ENCODE data around the gene DENND6B. TPM values are rescaled to one million over a fixed set of nuclear protein-coding genes. Genes with fewer than 3 reads are reported as not detected.
A peak's percentile ranks its signal among the peaks of the same experiment; 100 is the strongest.

Gene DENND6B
- polyA plus RNA-seq, 3 donors from 2014 or later = 0.23 to 0.34 TPM; not detected in 1

GRCh38 chr22:50269970-50270665 lies 56.7 kb downstream of the DENND6B start, which contains the start of gene MAPK11:
MAPK11 (minus strand) TSS chr22:50270380; CDS start chr22:50270292, 88 bp downstream.
- DNase-seq = peak; percentile 51 to 58 (median 58)
- Mint-ChIP-seq H3K4me3 (peak within 1 kb of the TSS; percentile 54 to 76 (median 71)), H3K27ac (no peak within 1 kb of the TSS), H3K4me1 (peaks cover 0 to 13% of the 10 kb centered on the region in 2 donors), H3K36me3 (no peaks in the 10 kb centered on the region), H3K9me3 (no peaks in the 10 kb centered on the region), H3K27me3 (ENCODE audit: low read depth in 3 of 3) (peaks cover 3 to 7% (median 6%) of the 10 kb centered on the region in 3 donors)

DNA sequence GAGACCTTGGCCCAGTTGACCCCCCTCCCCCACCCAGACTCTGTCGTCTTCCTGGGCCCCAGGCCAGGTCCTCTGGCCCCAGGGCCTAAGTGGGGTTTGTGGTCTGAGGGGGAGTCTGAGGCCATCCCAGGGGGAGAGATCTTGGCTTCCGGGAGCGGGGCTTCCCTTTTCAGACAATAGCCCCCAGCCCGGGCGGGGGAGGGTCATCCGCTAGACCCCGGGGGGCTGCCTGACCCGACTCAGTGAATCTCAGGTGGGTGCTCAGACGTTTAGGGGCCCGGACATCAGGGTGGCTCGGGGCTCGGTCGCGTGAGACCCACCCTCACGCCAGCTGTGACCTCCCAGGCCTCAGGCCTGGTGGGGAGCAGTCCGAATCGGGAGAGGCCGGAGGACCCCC lies 57.2 kb downstream of the DENND6B start:
- no peaks in the 10 kb centered on the region for H3K9me3 Mint-ChIP-seq
- H3K27ac Mint-ChIP-seq = no peak overlapping the region

DNA sequence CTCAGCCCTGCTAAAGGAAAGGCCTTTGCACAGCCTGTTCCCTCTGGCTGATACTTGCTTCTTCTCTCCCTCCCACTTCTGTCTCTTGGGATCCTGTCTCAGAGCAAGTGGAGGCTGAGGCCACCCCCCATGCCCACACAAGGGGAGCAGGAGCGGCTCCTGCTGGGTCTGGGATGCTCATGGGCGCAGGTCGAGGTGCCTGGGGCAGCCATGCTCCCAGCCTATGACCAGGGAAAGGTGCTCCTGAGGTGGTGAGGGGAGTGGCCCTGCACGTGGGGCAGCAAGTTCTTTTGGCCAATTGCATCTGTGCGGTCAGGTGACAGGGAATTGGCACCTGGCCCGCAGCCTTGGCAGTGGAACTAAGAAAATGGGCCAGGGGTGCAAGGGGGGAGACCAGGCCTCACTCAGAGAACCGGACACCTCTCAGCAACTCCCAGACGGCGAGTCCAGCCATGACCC lies 58.1 kb downstream of the DENND6B start:
- H3K27me3 Mint-ChIP-seq (ENCODE audit: low read depth in 3 of 3) = peaks cover 4 to 7% (median 5%) of the 10 kb centered on the region in 3 donors
- H3K27ac Mint-ChIP-seq = no peak overlapping the region
- no peaks in the 10 kb centered on the region for H3K9me3 Mint-ChIP-seq
- H3K36me3 Mint-ChIP-seq = no peaks in the 10 kb centered on the region
- no peak for DNase-seq
- H3K4me1 Mint-ChIP-seq = peaks cover 0 to 10% of the 10 kb centered on the region in 2 donors
- H3K4me3 Mint-ChIP-seq = peak overlapping the region; percentile 10 to 76 (median 44)

More for the DNA sequence above, 57.2 kb downstream of the DENND6B start:
- peaks cover 3 to 7% (median 5%) of the 10 kb centered on the region in 3 donors for H3K27me3 Mint-ChIP-seq (ENCODE audit: low read depth in 3 of 3)
- no peak for DNase-seq
- no peaks in the 10 kb centered on the region for H3K36me3 Mint-ChIP-seq
- peaks cover 0 to 13% of the 10 kb centered on the region in 2 donors for H3K4me1 Mint-ChIP-seq
- peak overlapping the region; percentile 21 to 76 (median 46) for H3K4me3 Mint-ChIP-seq

GRCh38 chr22:50267591-50268390 lies 59.0 kb downstream of the DENND6B start:
- Mint-ChIP-seq H3K4me3 (no peak overlapping the region), H3K36me3 (no peaks in the 10 kb centered on the region), H3K27me3 (ENCODE audit: low read depth in 3 of 3) (peaks cover 4 to 10% (median 4%) of the 10 kb centered on the region in 3 donors), H3K27ac (no peak overlapping the region), H3K4me1 (peaks cover 0 to 8% of the 10 kb centered on the region in 2 donors), H3K9me3 (no peaks in the 10 kb centered on the region)
- peak in 1 of 3 donors; percentile 32 for DNase-seq

GRCh38 chr22:50266994-50267393 lies 59.8 kb downstream of the DENND6B start:
- Mint-ChIP-seq H3K27me3 (ENCODE audit: low read depth in 3 of 3) (peaks cover 4 to 9% (median 6%) of the 10 kb centered on the region in 3 donors), H3K9me3 (no peaks in the 10 kb centered on the region), H3K4me3 (no peak overlapping the region), H3K36me3 (no peaks in the 10 kb centered on the region), H3K27ac (no peak overlapping the region), H3K4me1 (peaks cover 0 to 13% of the 10 kb centered on the region in 2 donors)
- no peak for DNase-seq

- DNase-seq = no peak
- Mint-ChIP-seq H3K9me3 (no peaks in the 10 kb centered on the region), H3K36me3 (no peaks in the 10 kb centered on the region), H3K27ac (no peak overlapping the region), H3K4me1 (peaks cover 0 to 6% of the 10 kb centered on the region in 2 donors), H3K27me3 (ENCODE audit: low read depth in 3 of 3) (peaks cover 2 to 7% (median 4%) of the 10 kb centered on the region in 3 donors), H3K4me3 (no peak overlapping the region)
These were observed 61.7 kb downstream of the DENND6B start for GRCh38 chr22:50264946-50265669.

GRCh38 chr22:50264104-50264745 lies 62.6 kb downstream of the DENND6B start:
- no peak overlapping the region for H3K4me3 Mint-ChIP-seq
- peaks cover 2 to 7% (median 4%) of the 10 kb centered on the region in 3 donors for H3K27me3 Mint-ChIP-seq (ENCODE audit: low read depth in 3 of 3)
- H3K9me3 Mint-ChIP-seq = no peaks in the 10 kb centered on the region
- no peak for DNase-seq
- no peaks in the 10 kb centered on the region for H3K36me3 Mint-ChIP-seq
- peaks cover 0 to 4% of the 10 kb centered on the region in 2 donors for H3K4me1 Mint-ChIP-seq
- H3K27ac Mint-ChIP-seq = no peak overlapping the region

DNA sequence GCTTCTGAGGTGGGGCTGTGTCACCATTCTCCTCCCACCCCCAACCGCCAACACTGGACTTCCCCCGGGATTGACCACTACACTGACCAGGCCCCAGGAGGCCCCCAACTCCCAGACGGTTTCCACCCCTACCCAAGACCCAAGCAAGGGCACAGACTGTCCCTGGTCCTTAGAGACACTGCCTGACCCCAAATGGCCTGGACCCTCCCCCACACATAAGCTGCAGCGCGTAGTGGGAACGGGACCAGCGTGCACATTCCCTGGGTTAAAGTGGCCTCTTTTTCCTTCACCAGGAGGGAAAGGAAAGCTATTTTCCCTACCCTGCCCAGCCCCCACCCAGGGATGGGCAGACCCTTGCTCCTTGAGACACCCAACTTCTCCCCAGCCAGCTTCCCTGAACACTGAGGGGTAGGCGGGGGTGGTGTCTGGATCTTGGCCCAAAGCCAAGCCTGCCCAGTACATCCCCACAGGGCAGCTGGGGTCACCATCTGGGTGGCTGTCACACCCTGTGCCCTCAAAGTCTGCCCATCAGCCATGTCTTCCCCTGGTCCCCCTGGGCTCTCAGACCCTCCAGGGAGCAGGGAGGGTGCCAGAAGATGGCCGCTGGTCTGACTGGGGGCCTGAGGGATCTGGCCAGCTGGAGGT lies 63.7 kb downstream of the DENND6B start:
- Mint-ChIP-seq H3K4me1 (peaks cover 0 to 4% of the 10 kb centered on the region in 2 donors), H3K27ac (no peak overlapping the region), H3K27me3 (ENCODE audit: low read depth in 3 of 3) (peaks cover 2 to 8% (median 6%) of the 10 kb centered on the region in 3 donors), H3K4me3 (no peak overlapping the region), H3K9me3 (no peaks in the 10 kb centered on the region), H3K36me3 (no peaks in the 10 kb centered on the region)
- DNase-seq = no peak

GRCh38 chr22:50262460-50262911 lies 64.3 kb downstream of the DENND6B start:
- Mint-ChIP-seq H3K36me3 (no peaks in the 10 kb centered on the region), H3K9me3 (no peaks in the 10 kb centered on the region), H3K4me3 (peak overlapping the region in 4 of 5 donors; percentile 33 to 76 (median 46)), H3K4me1 (peaks cover 0 to 4% of the 10 kb centered on the region in 2 donors), H3K27ac (no peak overlapping the region), H3K27me3 (ENCODE audit: low read depth in 3 of 3) (peaks cover 2 to 9% (median 6%) of the 10 kb centered on the region in 3 donors)
- no peak for DNase-seq

- no peak for DNase-seq
These were observed 65.0 kb downstream of the DENND6B start, which contains the start of gene MAPK12 for GRCh38 chr22:50261615-50262459. MAPK12 (minus strand) TSS chr22:50261683; CDS start chr22:50261509, 174 bp downstream.

GRCh38 chr22:50260801-50261614 lies 65.8 kb downstream of the DENND6B start:
- Mint-ChIP-seq H3K36me3 (no peaks in the 10 kb centered on the region), H3K27ac (no peak overlapping the region), H3K4me1 (peaks cover 0 to 4% of the 10 kb centered on the region in 2 donors), H3K9me3 (no peaks in the 10 kb centered on the region), H3K27me3 (ENCODE audit: low read depth in 3 of 3) (peaks cover 2 to 9% (median 6%) of the 10 kb centered on the region in 3 donors), H3K4me3 (no peak overlapping the region)
- no peak for DNase-seq

More at GRCh38 chr22:50261615-50262459, 65.0 kb downstream of the DENND6B start, which contains the start of gene MAPK12:
- H3K9me3 Mint-ChIP-seq = no peaks in the 10 kb centered on the region
- peak within 1 kb of the TSS; percentile 33 to 76 (median 56) for H3K4me3 Mint-ChIP-seq
- H3K27me3 Mint-ChIP-seq (ENCODE audit: low read depth in 3 of 3) = peaks cover 2 to 9% (median 6%) of the 10 kb centered on the region in 3 donors
- H3K36me3 Mint-ChIP-seq = no peaks in the 10 kb centered on the region
- H3K27ac Mint-ChIP-seq = no peak within 1 kb of the TSS
- H3K4me1 Mint-ChIP-seq = peaks cover 0 to 4% of the 10 kb centered on the region in 2 donors
